IMR-90 (cell line): ENCODE results near the gene TGFBI. TPM values are rescaled to one million over a fixed set of nuclear protein-coding genes. Genes with fewer than 3 reads are reported as not detected.

ENCODE experiments used
- ATAC-seq: fragments of 200-7000 bp; cut with Tn5 transposase; 2 replicates; pipeline ENCODE4 v1.9.1; 2020; ENCODE audit warnings: low read depth, mild to moderate bottlenecking, moderate library complexity
- BruUV-seq: library from RNA; stranded (reverse); fragments of 400-500 nt; replicated peaks from 2 replicates; lab custom pipeline; 2021; lab: Mats Ljungman, UMichigan
- CTCF ChIA-PET: fragments of 300-600 bp; formaldehyde crosslinking; extraction: SDS; loops from one replicate; lab custom pipeline; 2021; ENCODE audit warnings: antibody characterized with exemption; lab: Yijun Ruan, JAX
- POLR2A ChIA-PET: fragments of 300-600 bp; sonication (Branson Sonifier 250); formaldehyde crosslinking; loops from one replicate; lab custom pipeline; 2022; ENCODE audit warnings: antibody characterized with exemption; ENCODE audit not compliant: unreplicated experiment; lab: Charles Lee
- DNase-seq: peaks from one replicate; pipeline ENCODE4 v3.0.0; 2013
- H2AFZ ChIP-seq: replicated peaks from 2 replicates; pipeline ENCODE3; 2013; ENCODE audit warnings: low read length, mild to moderate bottlenecking; ENCODE audit not compliant: poor library complexity
- H2AK5ac ChIP-seq: 2 replicates; pipeline ENCODE4 v1.6.1; 2013; ENCODE audit warnings: low read depth, low read length, inconsistent platforms
- H2AK9ac ChIP-seq: replicated peaks from 2 replicates; pipeline ENCODE3; 2013; ENCODE audit warnings: mild to moderate bottlenecking, low read depth, low read length, moderate library complexity; ENCODE audit not compliant: poor library complexity
- H2BK120ac ChIP-seq: 2 replicates; pipeline ENCODE4 v1.6.1; 2013; ENCODE audit warnings: low read depth, low read length, inconsistent platforms
- H2BK15ac ChIP-seq: 3 replicates; pipeline ENCODE4 v1.6.1; 2013; ENCODE audit warnings: low read depth, low read length, inconsistent platforms
- H2BK20ac ChIP-seq: 2 replicates; pipeline ENCODE4 v1.6.1; 2013; ENCODE audit warnings: low read depth, mild to moderate bottlenecking, inconsistent platforms, low read length, moderate library complexity
- H2BK5ac ChIP-seq: 2 replicates; pipeline ENCODE4 v1.6.1; 2013; ENCODE audit warnings: mild to moderate bottlenecking, low read depth, low read length, inconsistent platforms; ENCODE audit not compliant: poor library complexity, severe bottlenecking
- H3K14ac ChIP-seq: replicated peaks from 2 replicates; pipeline ENCODE4 v1.6.1; 2013; ENCODE audit warnings: low read depth, low read length, inconsistent platforms
- H3K18ac ChIP-seq: 2 replicates; pipeline ENCODE4 v1.6.1; 2013; ENCODE audit warnings: low read depth, low read length, control low read depth
- H3K23ac ChIP-seq: 2 replicates; pipeline ENCODE4 v1.6.1; 2013; ENCODE audit warnings: low read depth, low read length, inconsistent platforms
- H3K27ac ChIP-seq: 2 replicates; pipeline ENCODE4 v1.5.1; 2013; ENCODE audit warnings: mild to moderate bottlenecking, control low read depth, low read length; ENCODE audit not compliant: insufficient read depth
- H3K27me3 ChIP-seq: 2 replicates; pipeline ENCODE4 v1.6.1; 2013; ENCODE audit warnings: low read length; ENCODE audit not compliant: control insufficient read depth, insufficient read depth
- H3K36me3 ChIP-seq: 2 replicates; pipeline ENCODE4 v1.6.1; 2013; ENCODE audit warnings: low read length, mixed read lengths; ENCODE audit not compliant: control insufficient read depth, insufficient read depth
- H3K4ac ChIP-seq: 2 replicates; pipeline ENCODE4 v1.6.1; 2013; ENCODE audit warnings: low read depth, low read length, inconsistent platforms
- H3K4me1 ChIP-seq: 2 replicates; pipeline ENCODE4 v1.6.1; 2013; ENCODE audit warnings: low read length, mixed read lengths; ENCODE audit not compliant: control insufficient read depth, insufficient read depth
- H3K4me2 ChIP-seq: 2 replicates; pipeline ENCODE4 v1.6.1; 2013; ENCODE audit warnings: low read depth, mild to moderate bottlenecking, control low read depth, low read length, moderate library complexity
- H3K4me3 ChIP-seq: 2 replicates; pipeline ENCODE4 v1.5.1; 2013; ENCODE audit warnings: low read depth, mild to moderate bottlenecking, control low read depth, low read length, moderate library complexity; ENCODE audit not compliant: insufficient read depth
- H3K56ac ChIP-seq: 2 replicates; pipeline ENCODE4 v1.6.1; 2013; ENCODE audit warnings: low read length, inconsistent platforms; ENCODE audit not compliant: insufficient read depth; ENCODE audit errors: extremely low read depth
- H3K79me1 ChIP-seq, 2 experiments: 2 replicates each; pipeline ENCODE4 v1.6.1; 2013; ENCODE audit warnings: low read length in 2 of 2, inconsistent platforms in 1 of 2, low read depth in 1 of 2
- H3K9ac ChIP-seq: 2 replicates; pipeline ENCODE4 v1.6.1; 2013; ENCODE audit warnings: low read depth, low read length, control low read depth
- H3K9me1 ChIP-seq: 2 replicates; pipeline ENCODE4 v1.6.1; 2013; ENCODE audit warnings: low read length, inconsistent platforms; ENCODE audit not compliant: insufficient read depth
- H3K9me3 ChIP-seq: 2 replicates; pipeline ENCODE4 v1.6.1; 2013; ENCODE audit warnings: low read length; ENCODE audit not compliant: control insufficient read depth, insufficient read depth
- H4K20me1 ChIP-seq: 2 replicates; pipeline ENCODE4 v1.6.1; 2013; ENCODE audit warnings: low read length, inconsistent platforms; ENCODE audit not compliant: insufficient read depth
- H4K5ac ChIP-seq: 2 replicates; pipeline ENCODE4 v1.6.1; 2013; ENCODE audit warnings: mild to moderate bottlenecking, low read depth, low read length, control low read depth
- H4K8ac ChIP-seq, 2 experiments: 2 replicates each; pipeline ENCODE4 v1.6.1; 2013; ENCODE audit warnings: low read depth in 2 of 2, low read length in 2 of 2, control low read depth in 1 of 2, inconsistent platforms in 1 of 2
- H4K91ac ChIP-seq: 2 replicates; pipeline ENCODE4 v1.6.1; 2013; ENCODE audit warnings: low read depth, low read length, inconsistent platforms; ENCODE audit not compliant: insufficient read depth
- BHLHE40 ChIP-seq: fragments of 150-350 bp; IDR thresholded peaks from 2 replicates; pipeline ENCODE4 v1.6.1; 2016; ENCODE audit warnings: mild to moderate bottlenecking, low read depth, low read length
- CEBPB ChIP-seq: IDR thresholded peaks from 2 replicates; pipeline ENCODE4 v1.6.1; 2012; ENCODE audit warnings: low read depth, low read length, improper control_type of control experiment
- CHD1 ChIP-seq: IDR thresholded peaks from 2 replicates; pipeline ENCODE4 v1.6.1; 2012; ENCODE audit warnings: low read depth, low read length, improper control_type of control experiment
- FOS ChIP-seq: fragments of 150-350 bp; IDR thresholded peaks from 2 replicates; pipeline ENCODE4 v1.6.1; 2016; ENCODE audit warnings: low read depth, low read length
- MAFK ChIP-seq: IDR thresholded peaks from 2 replicates; pipeline ENCODE4 v1.6.1; 2012; ENCODE audit warnings: low read depth, low read length, improper control_type of control experiment
- MAZ ChIP-seq: IDR thresholded peaks from 2 replicates; pipeline ENCODE4 v1.6.1; 2012; ENCODE audit warnings: low read depth, mild to moderate bottlenecking, low read length, improper control_type of control experiment, moderate library complexity, borderline replicate concordance
- MXI1 ChIP-seq: IDR thresholded peaks from 2 replicates; pipeline ENCODE4 v1.6.1; 2012; ENCODE audit warnings: low read depth, mild to moderate bottlenecking, low read length, moderate library complexity, borderline replicate concordance
- NFE2L2 ChIP-seq: fragments of 150-350 bp; IDR thresholded peaks from 2 replicates; pipeline ENCODE4 v1.6.1; 2016; ENCODE audit warnings: low read depth, mild to moderate bottlenecking, low read length
- POLR2A ChIP-seq: IDR thresholded peaks from 2 replicates; pipeline ENCODE4 v1.6.1; 2012; ENCODE audit warnings: mild to moderate bottlenecking, low read depth, low read length
- RAD21 ChIP-seq: IDR thresholded peaks from 2 replicates; pipeline ENCODE4 v1.6.1; 2012; ENCODE audit warnings: low read length, improper control_type of control experiment
- RCOR1 ChIP-seq: IDR thresholded peaks from 2 replicates; pipeline ENCODE4 v1.6.1; 2012; ENCODE audit warnings: mild to moderate bottlenecking, low read length, improper control_type of control experiment; ENCODE audit not compliant: insufficient replicate concordance
- RFX5 ChIP-seq: IDR thresholded peaks from 2 replicates; pipeline ENCODE4 v1.8.0; 2012; ENCODE audit warnings: low read depth, mild to moderate bottlenecking, low read length, moderate library complexity
- SMC3 ChIP-seq: fragments of 150-350 bp; IDR thresholded peaks from 2 replicates; pipeline ENCODE4 v1.6.1; 2016; ENCODE audit warnings: low read depth, mild to moderate bottlenecking, antibody characterized with exemption, low read length, moderate library complexity
- WGBS, 2 experiments: methylation state at CpG; one replicate each; pipeline versions ENCODE4 v1.1.5 to v1.1.7; 2013; ENCODE audit warnings: missing lambda C conversion rate in 2 of 2; ENCODE audit not compliant: insufficient read length in 1 of 2; ENCODE audit errors: extremely low coverage in 2 of 2; 5-methylcytosine and 5-hydroxymethylcytosine counted together
- dilution Hi-C: fragments of 300-500 bp; cut with HindIII; formaldehyde crosslinking; loops from one replicate; pipeline ENCODE4 v1.14.3; 2018; ENCODE audit warnings: low sequenced_read_pairs; ENCODE audit not compliant: unreplicated experiment
- in situ Hi-C: fragments of 300-500 bp; cut with MboI; formaldehyde crosslinking; loops from 3 replicates; pipeline ENCODE4 v1.14.3; 2019; ENCODE audit warnings: low sequenced_read_pairs, inconsistent platforms, mixed read lengths
- intact Hi-C: fragments of 100-400 bp; cut with micrococcal nuclease; formaldehyde crosslinking; loops from 2 replicates; pipeline ENCODE4 v1.10.0; 2022
- polyA plus RNA-seq, 3 experiments: library from polyadenylated mRNA; depleted of rRNA; stranded (reverse); fragments of >200 nt; gene quantifications; 2 replicates each; pipeline ENCODE4 v1.2.3, GENCODE V29; 2012; ENCODE audit warnings: low replicate concordance in 1 of 3
- total RNA-seq: library from RNA; depleted of rRNA; stranded (reverse); fragments of >200 nt; gene quantifications from 2 replicates; pipeline ENCODE4 v1.2.3, GENCODE V29; 2012
- TF ChIP-seq, protein P1 (sequence below): fragments of 150-350 bp; IDR thresholded peaks from 2 replicates; pipeline ENCODE4 v1.6.1; 2017; ENCODE audit warnings: mild to moderate bottlenecking, antibody characterized with exemption, low read length, low read depth
- TF ChIP-seq, protein P2 (sequence below): fragments of 150-350 bp; IDR thresholded peaks from 2 replicates; pipeline ENCODE4 v1.6.1; 2016; ENCODE audit warnings: low read depth, mild to moderate bottlenecking, low read length, moderate library complexity, borderline replicate concordance
- TF ChIP-seq, protein P3 (sequence below): conservative IDR thresholded peaks from 2 replicates; pipeline ENCODE4 v1.5.1; 2012; ENCODE audit warnings: mild to moderate bottlenecking, low read depth, low read length, improper control_type of control experiment

TGFBI gene
- total and polyA plus RNA-seq, 2 of the 4 experiments (the other 2 are of a cell fraction), result 618 to 1,551 TPM

DNA sequence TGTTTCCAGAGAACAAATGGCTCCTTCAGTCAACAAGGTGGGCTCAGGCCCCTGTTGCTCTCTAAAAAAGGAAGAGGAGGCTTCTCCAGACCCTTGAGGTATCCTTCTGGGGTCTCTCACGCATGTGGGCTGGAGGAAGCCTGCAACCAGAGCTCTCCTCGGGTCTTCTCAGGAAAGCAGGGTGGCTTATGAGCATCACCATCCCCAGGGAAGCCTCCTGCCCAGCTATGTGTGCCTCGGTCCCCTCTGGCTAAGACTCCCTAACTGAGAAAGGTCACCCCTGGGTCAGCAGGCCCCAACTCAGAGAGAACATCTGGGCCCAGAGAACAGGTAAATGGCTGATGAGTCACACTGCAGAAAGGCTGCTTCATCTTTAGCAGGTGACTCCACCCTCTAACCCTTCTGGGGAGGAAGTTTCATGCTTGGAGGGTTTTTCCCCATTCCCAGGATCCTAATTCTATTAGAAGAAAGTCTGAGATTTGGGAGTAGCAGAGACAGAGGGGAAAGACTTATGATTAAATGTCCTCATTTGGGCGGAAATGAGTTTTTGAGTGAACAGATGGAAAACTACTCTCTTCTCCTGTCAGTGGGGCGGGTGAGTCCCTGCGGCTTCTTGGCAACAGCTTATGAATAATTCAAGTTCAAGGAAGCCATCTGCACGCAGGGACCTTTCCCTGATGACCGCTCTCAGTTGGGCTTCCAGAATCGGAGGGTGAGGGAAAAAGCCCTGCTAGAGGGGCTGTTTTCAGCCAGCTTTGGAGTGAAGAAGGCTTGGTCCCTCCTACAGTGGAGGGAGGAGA is 41.9 kb downstream of the TGFBI start:
- H3K23ac ChIP-seq, result no peak overlapping the region
- ChIA-PET POLR2A (no interaction called here), CTCF (no interaction called here)
- H4K20me1 ChIP-seq, result no peaks in the 10 kb centered on the region
- H2BK120ac ChIP-seq, result no peak overlapping the region
- in situ Hi-C loops, result no loop called here
- BruUV-seq, result no TSS peak
- TF ChIP-seq BHLHE40, result no peak
- TF ChIP-seq FOS, result no peak
- TF ChIP-seq SMC3, result no peak
- TF ChIP-seq RCOR1, result no peak
- TF ChIP-seq MAZ, result no peak
- no peak for TF ChIP-seq CHD1
- no peak for TF ChIP-seq RFX5
- no peak for TF ChIP-seq POLR2A
- TF ChIP-seq, protein P1, sequence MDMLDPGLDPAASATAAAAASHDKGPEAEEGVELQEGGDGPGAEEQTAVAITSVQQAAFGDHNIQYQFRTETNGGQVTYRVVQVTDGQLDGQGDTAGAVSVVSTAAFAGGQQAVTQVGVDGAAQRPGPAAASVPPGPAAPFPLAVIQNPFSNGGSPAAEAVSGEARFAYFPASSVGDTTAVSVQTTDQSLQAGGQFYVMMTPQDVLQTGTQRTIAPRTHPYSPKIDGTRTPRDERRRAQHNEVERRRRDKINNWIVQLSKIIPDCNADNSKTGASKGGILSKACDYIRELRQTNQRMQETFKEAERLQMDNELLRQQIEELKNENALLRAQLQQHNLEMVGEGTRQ, result no peak
- TF ChIP-seq, protein P2, sequence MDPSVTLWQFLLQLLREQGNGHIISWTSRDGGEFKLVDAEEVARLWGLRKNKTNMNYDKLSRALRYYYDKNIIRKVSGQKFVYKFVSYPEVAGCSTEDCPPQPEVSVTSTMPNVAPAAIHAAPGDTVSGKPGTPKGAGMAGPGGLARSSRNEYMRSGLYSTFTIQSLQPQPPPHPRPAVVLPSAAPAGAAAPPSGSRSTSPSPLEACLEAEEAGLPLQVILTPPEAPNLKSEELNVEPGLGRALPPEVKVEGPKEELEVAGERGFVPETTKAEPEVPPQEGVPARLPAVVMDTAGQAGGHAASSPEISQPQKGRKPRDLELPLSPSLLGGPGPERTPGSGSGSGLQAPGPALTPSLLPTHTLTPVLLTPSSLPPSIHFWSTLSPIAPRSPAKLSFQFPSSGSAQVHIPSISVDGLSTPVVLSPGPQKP, result no peak
- TF ChIP-seq MAFK, result no peak
- TF ChIP-seq, protein P3, sequence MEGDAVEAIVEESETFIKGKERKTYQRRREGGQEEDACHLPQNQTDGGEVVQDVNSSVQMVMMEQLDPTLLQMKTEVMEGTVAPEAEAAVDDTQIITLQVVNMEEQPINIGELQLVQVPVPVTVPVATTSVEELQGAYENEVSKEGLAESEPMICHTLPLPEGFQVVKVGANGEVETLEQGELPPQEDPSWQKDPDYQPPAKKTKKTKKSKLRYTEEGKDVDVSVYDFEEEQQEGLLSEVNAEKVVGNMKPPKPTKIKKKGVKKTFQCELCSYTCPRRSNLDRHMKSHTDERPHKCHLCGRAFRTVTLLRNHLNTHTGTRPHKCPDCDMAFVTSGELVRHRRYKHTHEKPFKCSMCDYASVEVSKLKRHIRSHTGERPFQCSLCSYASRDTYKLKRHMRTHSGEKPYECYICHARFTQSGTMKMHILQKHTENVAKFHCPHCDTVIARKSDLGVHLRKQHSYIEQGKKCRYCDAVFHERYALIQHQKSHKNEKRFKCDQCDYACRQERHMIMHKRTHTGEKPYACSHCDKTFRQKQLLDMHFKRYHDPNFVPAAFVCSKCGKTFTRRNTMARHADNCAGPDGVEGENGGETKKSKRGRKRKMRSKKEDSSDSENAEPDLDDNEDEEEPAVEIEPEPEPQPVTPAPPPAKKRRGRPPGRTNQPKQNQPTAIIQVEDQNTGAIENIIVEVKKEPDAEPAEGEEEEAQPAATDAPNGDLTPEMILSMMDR, result no peak
- TF ChIP-seq NFE2L2, result no peak
- TF ChIP-seq CEBPB, result no peak
- no peak for TF ChIP-seq RAD21
- TF ChIP-seq MXI1, result no peak
- H3K9me3 ChIP-seq, result no peaks in the 10 kb centered on the region
- no peak overlapping the region for H3K14ac ChIP-seq
- H3K9me1 ChIP-seq, result peaks cover 9% of the 10 kb centered on the region
- H2AFZ ChIP-seq, result no peak overlapping the region
- ATAC-seq, result no peak
- no peak overlapping the region for H4K91ac ChIP-seq
- DNase-seq, result no peak
- H3K36me3 ChIP-seq, result peaks cover 25% of the 10 kb centered on the region
- no peak overlapping the region for H2AK5ac ChIP-seq
- H3K27me3 ChIP-seq, result no peaks in the 10 kb centered on the region
- no peak overlapping the region for H3K27ac ChIP-seq
- no peak overlapping the region for H3K4ac ChIP-seq
- dilution Hi-C loops, result no loop called here
- no peak overlapping the region for H3K18ac ChIP-seq
- H2AK9ac ChIP-seq, result no peak overlapping the region
- no peaks in the 10 kb centered on the region for H3K79me1 ChIP-seq
- no peak overlapping the region for H3K4me3 ChIP-seq
- H3K9ac ChIP-seq, result no peak overlapping the region
- H4K8ac ChIP-seq, result no peak overlapping the region
- intact Hi-C loops, result no loop called here
- H4K5ac ChIP-seq, result no peak overlapping the region
- 23% methylated on average over 3 of the region's 9 CpGs; no CpG with 5 or more reads in 1 of the 2 experiments for WGBS, 2 experiments
- no peak overlapping the region for H2BK20ac ChIP-seq
- H2BK15ac ChIP-seq, result no peak overlapping the region
- no peak overlapping the region for H3K4me2 ChIP-seq
- H2BK5ac ChIP-seq, result no peak overlapping the region
- H3K56ac ChIP-seq, result no peak overlapping the region
- peaks cover 2% of the 10 kb centered on the region for H3K4me1 ChIP-seq
